ENCODE data around the gene PSORS1C1. TPM values are rescaled to one million over a fixed set of nuclear protein-coding genes. Genes with fewer than 3 reads are reported as not detected.

PSORS1C1 gene
- polyA plus RNA-seq, 1 of the 3 experiments (the other 2 are of a cell fraction) = 3.1 TPM

DNA sequence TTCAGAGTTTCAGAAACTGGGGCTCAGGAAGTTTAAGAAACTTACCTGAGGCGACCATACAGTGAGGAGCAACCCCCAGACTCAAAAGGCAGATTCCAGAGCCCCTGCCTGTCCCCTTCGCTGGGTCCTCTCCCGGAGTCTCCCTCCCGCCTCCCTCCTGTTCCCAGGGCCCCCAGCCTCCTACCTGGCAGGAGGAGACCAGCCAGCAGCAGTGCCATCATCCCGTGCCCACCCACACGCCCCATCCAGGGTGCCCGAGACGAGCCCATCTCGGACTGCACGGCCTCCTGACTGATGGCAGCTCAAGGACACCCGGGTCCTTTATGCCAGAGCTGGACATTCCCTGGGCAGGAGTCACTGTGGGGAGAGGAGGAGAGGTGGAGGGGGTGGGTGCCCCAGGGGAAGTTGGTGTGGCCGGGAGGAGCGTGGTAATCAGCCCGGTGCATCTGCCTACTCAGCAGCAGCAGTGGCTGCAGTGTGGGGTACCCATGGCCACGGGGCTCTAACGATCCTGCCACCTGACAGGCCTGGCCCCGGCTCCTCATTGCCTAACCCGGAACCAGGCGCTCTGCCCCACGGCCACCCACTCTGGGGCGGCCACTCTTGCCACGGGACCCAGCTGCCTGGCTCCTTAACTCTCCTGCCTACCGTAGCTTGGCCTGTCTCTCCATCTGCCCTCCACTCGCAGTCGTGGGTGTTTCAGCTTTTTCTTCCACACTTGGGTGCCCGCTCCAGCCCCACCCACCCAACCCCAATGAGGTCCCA is 5.7 kb downstream of the PSORS1C1 start, which contains the start of gene CDSN:
Gene CDSN (minus strand): TSS at position 296 of the 765 bp plus-strand sequence. CDS start 27 bp downstream, at position 269.
- Histone ChIP-seq H4K20me1 (ENCODE audit: insufficient read depth) (0 out of 2 replicates have a peak, but pooled peaks cover 3% of the 10 kb centered on the region), H3K4me2 (no peak within 1 kb of the TSS), H3K27me3 (ENCODE audit: insufficient read depth) (no peaks in the 10 kb centered on the region), H3F3A (replicated peaks; ENCODE audit: insufficient read depth) (peaks cover 3% of the 10 kb centered on the region), H3K9me3 (no peaks in the 10 kb centered on the region), H3K79me2 (ENCODE audit: insufficient read depth) (peaks cover 27% of the 10 kb centered on the region), H3K4me1 (ENCODE audit: control insufficient read depth in 1 of 2, insufficient read depth in 2 of 2, low read depth in 1 of 2, low read length in 1 of 2) (peaks cover 2 to 8% of the 10 kb centered on the region in 2 experiments; a peak in 2 of 4 replicates), H3K27ac (ENCODE audit: low read depth in 2 of 2, low read length in 1 of 2) (no peak within 1 kb of the TSS), H3K9ac (no peak within 1 kb of the TSS), H3K4me3 (ENCODE audit: low read depth in 2 of 2, low read length in 1 of 2) (no peak within 1 kb of the TSS), H2AFZ (ENCODE audit: low read depth) (no peak within 1 kb of the TSS), H3K36me3 (replicated peaks in 1 of 2; ENCODE audit: control insufficient read depth in 1 of 2, insufficient read depth in 2 of 2, low read length in 1 of 2) (no peaks in the 10 kb centered on the region), H3K9me2 (no peaks in the 10 kb centered on the region)
- no peak for TF ChIP-seq GATA2 (CRISPR knock-in tag; IDR thresholded peaks at IDR 0.05)
- no peak for TF ChIP-seq NFIC (IDR thresholded peaks at IDR 0.05; ENCODE audit: borderline replicate concordance)
- no peak for TF ChIP-seq NRF1 (IDR thresholded peaks at IDR 0.05; ENCODE audit: low read depth, low read length)
- no peak for TF ChIP-seq FOXJ3 (CRISPR knock-in tag; IDR thresholded peaks at IDR 0.05)
- no peak for TF ChIP-seq JUND (IDR thresholded peaks at IDR 0.05)
- no peak for TF ChIP-seq EP300 (IDR thresholded peaks at IDR 0.05; ENCODE audit: borderline replicate concordance in 1 of 2, low read depth in 1 of 2, low read length in 1 of 2)
- TF ChIP-seq EZH2phosphoT487 (IDR thresholded peaks at IDR 0.05; ENCODE audit: borderline replicate concordance, low read depth) = no peak
- TF ChIP-seq FOSL2 (IDR thresholded peaks at IDR 0.05; ENCODE audit: borderline replicate concordance, low read depth) = no peak
- ChIA-PET CTCF (interaction anchor here (1.5 to 2.4 kb wide), 2 partner anchors 9 to 17 kb away, joined by 5 to 7 read pairs; no protein-coding TSS in a partner anchor), POLR2A (no interaction called here)
- 60% methylated on average over 17 of the region's 26 CpGs for WGBS (ENCODE audit: low lambda C conversion rate)
- no peak for DNase-seq

DNA sequence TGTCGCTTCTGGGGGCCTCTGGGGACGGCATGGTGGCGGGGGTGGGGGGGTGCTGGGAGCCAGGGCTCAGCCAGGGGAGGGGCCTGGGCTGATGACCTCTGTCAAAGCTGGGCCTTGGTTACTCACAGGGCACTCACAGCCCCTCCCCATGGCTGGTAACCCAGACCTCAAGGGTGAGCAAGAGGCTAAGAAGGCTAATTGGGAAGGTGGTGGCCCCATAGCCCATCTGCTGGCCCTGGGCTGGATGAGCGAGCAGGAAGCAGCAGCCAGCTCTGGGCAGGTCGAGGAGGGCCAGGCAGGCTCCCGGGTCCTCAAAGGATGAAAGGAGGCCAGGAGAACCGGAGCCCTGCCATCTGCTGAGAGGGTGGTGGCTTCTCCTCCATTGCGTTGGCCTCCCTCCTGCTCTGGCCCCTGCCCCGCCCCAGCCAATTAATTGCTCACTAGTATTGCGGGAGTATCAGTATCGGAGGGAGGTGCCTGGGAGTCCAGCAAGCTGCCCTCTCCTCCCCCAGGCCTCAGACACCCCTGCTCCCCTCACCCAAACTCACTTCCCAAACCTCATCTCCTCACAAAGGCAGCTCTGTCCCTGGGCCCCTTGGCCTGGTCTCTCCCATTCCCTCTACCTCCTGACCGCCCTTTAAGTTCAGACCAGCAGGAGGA is 6.7 kb downstream of the PSORS1C1 start:
- Histone ChIP-seq H3K4me3 (ENCODE audit: low read depth in 2 of 2, low read length in 1 of 2) (no peak overlapping the region), H3K9ac (no peak overlapping the region), H3F3A (replicated peaks; ENCODE audit: insufficient read depth) (peaks cover 3% of the 10 kb centered on the region), H3K27me3 (ENCODE audit: insufficient read depth) (no peaks in the 10 kb centered on the region), H3K79me2 (ENCODE audit: insufficient read depth) (peaks cover 18% of the 10 kb centered on the region), H3K4me1 (ENCODE audit: control insufficient read depth in 1 of 2, insufficient read depth in 2 of 2, low read depth in 1 of 2, low read length in 1 of 2) (peaks cover 2 to 8% of the 10 kb centered on the region in 2 experiments; a peak in 2 of 4 replicates), H3K9me2 (no peaks in the 10 kb centered on the region), H2AFZ (ENCODE audit: low read depth) (no peak overlapping the region), H3K9me3 (no peaks in the 10 kb centered on the region), H4K20me1 (ENCODE audit: insufficient read depth) (0 out of 2 replicates have a peak, but pooled peaks cover 3% of the 10 kb centered on the region), H3K27ac (ENCODE audit: low read depth in 2 of 2, low read length in 1 of 2) (no peak overlapping the region), H3K4me2 (no peak overlapping the region), H3K36me3 (replicated peaks in 1 of 2; ENCODE audit: control insufficient read depth in 1 of 2, insufficient read depth in 2 of 2, low read length in 1 of 2) (no peaks in the 10 kb centered on the region)
- ChIA-PET POLR2A (no interaction called here), CTCF (interaction anchor here (2.4 kb wide), 1 partner anchor 16 kb away, joined by 7 read pairs; no protein-coding TSS in a partner anchor)
- WGBS (ENCODE audit: low lambda C conversion rate) = 76% methylated on average over 7 of the region's 12 CpGs
- DNase-seq = no peak
- TF ChIP-seq, protein P1, sequence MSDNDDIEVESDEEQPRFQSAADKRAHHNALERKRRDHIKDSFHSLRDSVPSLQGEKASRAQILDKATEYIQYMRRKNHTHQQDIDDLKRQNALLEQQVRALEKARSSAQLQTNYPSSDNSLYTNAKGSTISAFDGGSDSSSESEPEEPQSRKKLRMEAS (IDR thresholded peaks at IDR 0.05; ENCODE audit: low read depth) = no peak
- TF ChIP-seq, protein P2, sequence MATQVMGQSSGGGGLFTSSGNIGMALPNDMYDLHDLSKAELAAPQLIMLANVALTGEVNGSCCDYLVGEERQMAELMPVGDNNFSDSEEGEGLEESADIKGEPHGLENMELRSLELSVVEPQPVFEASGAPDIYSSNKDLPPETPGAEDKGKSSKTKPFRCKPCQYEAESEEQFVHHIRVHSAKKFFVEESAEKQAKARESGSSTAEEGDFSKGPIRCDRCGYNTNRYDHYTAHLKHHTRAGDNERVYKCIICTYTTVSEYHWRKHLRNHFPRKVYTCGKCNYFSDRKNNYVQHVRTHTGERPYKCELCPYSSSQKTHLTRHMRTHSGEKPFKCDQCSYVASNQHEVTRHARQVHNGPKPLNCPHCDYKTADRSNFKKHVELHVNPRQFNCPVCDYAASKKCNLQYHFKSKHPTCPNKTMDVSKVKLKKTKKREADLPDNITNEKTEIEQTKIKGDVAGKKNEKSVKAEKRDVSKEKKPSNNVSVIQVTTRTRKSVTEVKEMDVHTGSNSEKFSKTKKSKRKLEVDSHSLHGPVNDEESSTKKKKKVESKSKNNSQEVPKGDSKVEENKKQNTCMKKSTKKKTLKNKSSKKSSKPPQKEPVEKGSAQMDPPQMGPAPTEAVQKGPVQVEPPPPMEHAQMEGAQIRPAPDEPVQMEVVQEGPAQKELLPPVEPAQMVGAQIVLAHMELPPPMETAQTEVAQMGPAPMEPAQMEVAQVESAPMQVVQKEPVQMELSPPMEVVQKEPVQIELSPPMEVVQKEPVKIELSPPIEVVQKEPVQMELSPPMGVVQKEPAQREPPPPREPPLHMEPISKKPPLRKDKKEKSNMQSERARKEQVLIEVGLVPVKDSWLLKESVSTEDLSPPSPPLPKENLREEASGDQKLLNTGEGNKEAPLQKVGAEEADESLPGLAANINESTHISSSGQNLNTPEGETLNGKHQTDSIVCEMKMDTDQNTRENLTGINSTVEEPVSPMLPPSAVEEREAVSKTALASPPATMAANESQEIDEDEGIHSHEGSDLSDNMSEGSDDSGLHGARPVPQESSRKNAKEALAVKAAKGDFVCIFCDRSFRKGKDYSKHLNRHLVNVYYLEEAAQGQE (IDR thresholded peaks at IDR 0.05; ENCODE audit: low read depth, low read length) = no peak
- TF ChIP-seq, protein P3, sequence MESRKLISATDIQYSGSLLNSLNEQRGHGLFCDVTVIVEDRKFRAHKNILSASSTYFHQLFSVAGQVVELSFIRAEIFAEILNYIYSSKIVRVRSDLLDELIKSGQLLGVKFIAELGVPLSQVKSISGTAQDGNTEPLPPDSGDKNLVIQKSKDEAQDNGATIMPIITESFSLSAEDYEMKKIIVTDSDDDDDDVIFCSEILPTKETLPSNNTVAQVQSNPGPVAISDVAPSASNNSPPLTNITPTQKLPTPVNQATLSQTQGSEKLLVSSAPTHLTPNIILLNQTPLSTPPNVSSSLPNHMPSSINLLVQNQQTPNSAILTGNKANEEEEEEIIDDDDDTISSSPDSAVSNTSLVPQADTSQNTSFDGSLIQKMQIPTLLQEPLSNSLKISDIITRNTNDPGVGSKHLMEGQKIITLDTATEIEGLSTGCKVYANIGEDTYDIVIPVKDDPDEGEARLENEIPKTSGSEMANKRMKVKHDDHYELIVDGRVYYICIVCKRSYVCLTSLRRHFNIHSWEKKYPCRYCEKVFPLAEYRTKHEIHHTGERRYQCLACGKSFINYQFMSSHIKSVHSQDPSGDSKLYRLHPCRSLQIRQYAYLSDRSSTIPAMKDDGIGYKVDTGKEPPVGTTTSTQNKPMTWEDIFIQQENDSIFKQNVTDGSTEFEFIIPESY (IDR thresholded peaks at IDR 0.05; ENCODE audit: borderline replicate concordance, low read depth) = no peak
- no peak for TF ChIP-seq FOSL2 (IDR thresholded peaks at IDR 0.05; ENCODE audit: borderline replicate concordance, low read depth)
- no peak for TF ChIP-seq TEAD4 (IDR thresholded peaks at IDR 0.05; ENCODE audit: borderline replicate concordance, insufficient read depth)
- no peak for TF ChIP-seq MXI1 (IDR thresholded peaks at IDR 0.05; ENCODE audit: low read depth, low read length)
- TF ChIP-seq TCF12 (IDR thresholded peaks at IDR 0.05) = no peak
- TF ChIP-seq, protein P4, sequence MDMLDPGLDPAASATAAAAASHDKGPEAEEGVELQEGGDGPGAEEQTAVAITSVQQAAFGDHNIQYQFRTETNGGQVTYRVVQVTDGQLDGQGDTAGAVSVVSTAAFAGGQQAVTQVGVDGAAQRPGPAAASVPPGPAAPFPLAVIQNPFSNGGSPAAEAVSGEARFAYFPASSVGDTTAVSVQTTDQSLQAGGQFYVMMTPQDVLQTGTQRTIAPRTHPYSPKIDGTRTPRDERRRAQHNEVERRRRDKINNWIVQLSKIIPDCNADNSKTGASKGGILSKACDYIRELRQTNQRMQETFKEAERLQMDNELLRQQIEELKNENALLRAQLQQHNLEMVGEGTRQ (IDR thresholded peaks at IDR 0.05; ENCODE audit: borderline replicate concordance, low read depth, low read length) = no peak
- TF ChIP-seq ELF1 (IDR thresholded peaks at IDR 0.05) = no peak
